Caco-2 (cell line): ENCODE measurements around the gene PTTG1IP. TPM values are rescaled to one million over a fixed set of nuclear protein-coding genes. Genes with fewer than 3 reads are reported as not detected.
A peak's percentile ranks its signal among the peaks of the same experiment; 100 is the strongest.

ENCODE experiments used
- BruUV-seq: library from RNA; stranded (reverse); fragments of 400-500 nt; replicated peaks from 2 replicates; lab custom pipeline; 2021; lab: Mats Ljungman, UMichigan
- CTCF ChIA-PET: fragments of 300-600 bp; sonication (Branson Sonifier 250); formaldehyde crosslinking; loops from one replicate; lab custom pipeline; 2022; ENCODE audit warnings: antibody characterized with exemption; lab: Charles Lee
- POLR2A ChIA-PET: fragments of 300-600 bp; sonication (Branson Sonifier 250); formaldehyde crosslinking; loops from one replicate; lab custom pipeline; 2022; ENCODE audit warnings: antibody characterized with exemption; lab: Charles Lee
- DNase-seq, 2 experiments: peaks; one replicate each; pipeline versions ENCODE4 v3.0.0 to v3.0.0-alpha.2; 2020 to 2022
- H3K27me3 ChIP-seq: replicated peaks from 2 replicates; pipeline ENCODE4 v1.6.0; 2011; ENCODE audit warnings: low read length; ENCODE audit not compliant: control insufficient read depth, insufficient read depth
- H3K36me3 ChIP-seq: 2 replicates; pipeline ENCODE4 v1.5.1; 2011; ENCODE audit warnings: low read length; ENCODE audit not compliant: control insufficient read depth, insufficient read depth
- H3K4me1 ChIP-seq: fragments of 250-450 bp; sonication (Bioruptor Pico); 2 replicates; pipeline ENCODE4 v1.5.1; 2020; ENCODE audit warnings: mild to moderate bottlenecking
- H3K4me3 ChIP-seq: 2 replicates; pipeline ENCODE4 v1.5.1; 2011; ENCODE audit warnings: low read depth, mild to moderate bottlenecking, control low read depth, low read length
- H3K9me3 ChIP-seq: fragments of 250-450 bp; sonication (Bioruptor Pico); 2 replicates; pipeline ENCODE4 v1.5.1; 2020; ENCODE audit warnings: mild to moderate bottlenecking, moderate library complexity
- H3K27ac Mint-ChIP-seq: one replicate; pipeline ENCODE4 v1.8.0; 2022; ENCODE audit warnings: mixed read lengths; ENCODE audit not compliant: unreplicated experiment
- H3K27me3 Mint-ChIP-seq: one replicate; pipeline ENCODE4 v1.8.0; 2022; ENCODE audit warnings: mixed read lengths; ENCODE audit not compliant: insufficient read depth, unreplicated experiment
- H3K36me3 Mint-ChIP-seq: one replicate; pipeline ENCODE4 v1.8.0; 2022; ENCODE audit warnings: mild to moderate bottlenecking, mixed read lengths; ENCODE audit not compliant: insufficient read depth, unreplicated experiment
- H3K4me1 Mint-ChIP-seq: one replicate; pipeline ENCODE4 v1.8.0; 2022; ENCODE audit warnings: low read depth, mixed read lengths; ENCODE audit not compliant: unreplicated experiment
- H3K4me3 Mint-ChIP-seq: one replicate; pipeline ENCODE4 v1.8.0; 2022; ENCODE audit warnings: mild to moderate bottlenecking, moderate library complexity, mixed read lengths; ENCODE audit not compliant: unreplicated experiment
- H3K9me3 Mint-ChIP-seq: one replicate; pipeline ENCODE4 v1.8.0; 2022; ENCODE audit warnings: mixed read lengths; ENCODE audit not compliant: unreplicated experiment
- CTCF ChIP-seq, 2 experiments: fragments of 200-600 bp in 1 of 2; IDR thresholded peaks; 1 replicate in 1 of 2; 2 replicates in 1 of 2; pipeline versions ENCODE4 v1.5.1 to v1.8.0; 2011 to 2022; ENCODE audit warnings: antibody characterized with exemption in 1 of 2, control low read depth in 1 of 2, inconsistent platforms in 1 of 2, low read depth in 1 of 2, low read length in 1 of 2, mild to moderate bottlenecking in 1 of 2, moderate library complexity in 1 of 2; ENCODE audit not compliant: insufficient read depth in 1 of 2, severe bottlenecking in 1 of 2, unreplicated experiment in 1 of 2
- intact Hi-C: fragments of 100-400 bp; cut with micrococcal nuclease; formaldehyde crosslinking; loops from one replicate; pipeline ENCODE4 v1.10.0; 2022; ENCODE audit not compliant: unreplicated experiment
- total RNA-seq: library from RNA; stranded (reverse); gene quantifications from 2 replicates; pipeline ENCODE4 v1.2.3, GENCODE V29; 2022

PTTG1IP gene
- total RNA-seq, 1 experiment from 2014 or later, result 296 TPM

GRCh38 chr21:44874497-44875315 is 1.2 kb upstream of the PTTG1IP start:
- no peaks in the 10 kb centered on the region for H3K27me3 Mint-ChIP-seq
- H3K27me3 ChIP-seq, result no peaks in the 10 kb centered on the region
- TF ChIP-seq CTCF (IDR thresholded peaks at IDR 0.05; ENCODE audit: insufficient read depth in 1 of 2, low read depth in 1 of 2, low read length in 1 of 2, severe bottlenecking in 1 of 2, unreplicated experiment in 1 of 2), result no peak
- ChIA-PET POLR2A (interaction anchor here (0.6 to 1.8 kb wide), 4 partner anchors 57 to 73 kb away, joined by 4 to 24 read pairs (median 10); partner anchors contain the start of gene UBE2G2), CTCF (interaction anchor here (0.6 to 3.0 kb wide), 8 partner anchors 8 to 364 kb away, joined by 3 to 16 read pairs (median 4); partner anchors contain the start of gene UBE2G2)
- no peaks in the 10 kb centered on the region for H3K36me3 ChIP-seq
- H3K9me3 Mint-ChIP-seq, result no peaks in the 10 kb centered on the region
- peak overlapping the region; percentile 73 for H3K27ac Mint-ChIP-seq
- peak overlapping the region; percentile 74 for H3K4me3 ChIP-seq
- intact Hi-C loops, result loop anchor here (1.0 to 10.0 kb wide), 4 partner anchors 37 to 540 kb away; partner anchors contain the start of genes CFAP410 and SUMO3
- peak overlapping the region; percentile 95 for H3K4me3 Mint-ChIP-seq
- peaks cover 22% of the 10 kb centered on the region for H3K4me1 Mint-ChIP-seq
- peaks cover 46% of the 10 kb centered on the region for H3K36me3 Mint-ChIP-seq
- H3K4me1 ChIP-seq, result peaks cover 36% of the 10 kb centered on the region
- no peaks in the 10 kb centered on the region for H3K9me3 ChIP-seq
- peak in 1 of 2 experiments; percentile 42 for DNase-seq
- no TSS peak for BruUV-seq

GRCh38 chr21:44874240-44874496 is 678 bp upstream of the PTTG1IP start:
- Mint-ChIP-seq H3K9me3 (no peaks in the 10 kb centered on the region), H3K4me1 (peaks cover 22% of the 10 kb centered on the region), H3K4me3 (peak overlapping the region; percentile 95), H3K27me3 (no peaks in the 10 kb centered on the region), H3K36me3 (peaks cover 49% of the 10 kb centered on the region), H3K27ac (peak overlapping the region; percentile 73)
- Histone ChIP-seq H3K4me3 (peak overlapping the region; percentile 74), H3K9me3 (no peaks in the 10 kb centered on the region), H3K36me3 (no peaks in the 10 kb centered on the region), H3K27me3 (no peaks in the 10 kb centered on the region), H3K4me1 (peaks cover 41% of the 10 kb centered on the region)
- no peak for DNase-seq
- TF ChIP-seq CTCF (IDR thresholded peaks at IDR 0.05; ENCODE audit: insufficient read depth in 1 of 2, low read depth in 1 of 2, low read length in 1 of 2, severe bottlenecking in 1 of 2, unreplicated experiment in 1 of 2), result no peak
- intact Hi-C loops, result loop anchor here (5.0 to 10.0 kb wide), 3 partner anchors 37 to 539 kb away; partner anchors contain the start of genes CFAP410 and SUMO3
- BruUV-seq, result TSS peak; percentile 60
- ChIA-PET POLR2A (interaction anchor here (0.6 to 1.8 kb wide), 5 partner anchors 57 to 139 kb away, joined by 4 to 24 read pairs (median 8); partner anchors contain the start of gene UBE2G2), CTCF (interaction anchor here (0.6 to 3.0 kb wide), 5 partner anchors 53 to 81 kb away, joined by 3 to 16 read pairs (median 4); partner anchors contain the start of gene UBE2G2)

GRCh38 chr21:44872649-44873355 is 688 bp downstream of the PTTG1IP start:
- Histone ChIP-seq H3K4me1 (peaks cover 49% of the 10 kb centered on the region), H3K27me3 (no peaks in the 10 kb centered on the region)
- peaks cover 32% of the 10 kb centered on the region for H3K4me1 Mint-ChIP-seq

More at GRCh38 chr21:44872649-44873355, 688 bp downstream of the PTTG1IP start:
- BruUV-seq, result no TSS peak
- H3K4me3 Mint-ChIP-seq, result peak overlapping the region; percentile 95
- H3K9me3 Mint-ChIP-seq, result no peaks in the 10 kb centered on the region
- Histone ChIP-seq H3K36me3 (no peaks in the 10 kb centered on the region; the same call in none of the 2 replicates), H3K9me3 (no peaks in the 10 kb centered on the region), H3K4me3 (peak overlapping the region; percentile 95)
- ChIA-PET POLR2A (interaction anchor here (1.0 to 1.8 kb wide), 3 partner anchors 55 to 140 kb away, joined by 4 to 24 read pairs (median 11); partner anchors contain the start of gene UBE2G2), CTCF (interaction anchor here (0.6 to 3.0 kb wide), 3 partner anchors 55 to 79 kb away, joined by 4 to 16 read pairs (median 13); partner anchors contain the start of gene UBE2G2)
- peaks cover 60% of the 10 kb centered on the region for H3K36me3 Mint-ChIP-seq
- DNase-seq, result peak in 1 of 2 experiments; percentile 44
- intact Hi-C loops, result loop anchor here (5.0 to 10.0 kb wide), 3 partner anchors 36 to 538 kb away; partner anchors contain the start of genes CFAP410 and SUMO3
- H3K27ac Mint-ChIP-seq, result peak overlapping the region; percentile 89
- no peaks in the 10 kb centered on the region for H3K27me3 Mint-ChIP-seq
- no peak for TF ChIP-seq CTCF (IDR thresholded peaks at IDR 0.05; ENCODE audit: insufficient read depth in 1 of 2, low read depth in 1 of 2, low read length in 1 of 2, severe bottlenecking in 1 of 2, unreplicated experiment in 1 of 2)
